ENCODE results near the gene FGFR2.

DNA sequence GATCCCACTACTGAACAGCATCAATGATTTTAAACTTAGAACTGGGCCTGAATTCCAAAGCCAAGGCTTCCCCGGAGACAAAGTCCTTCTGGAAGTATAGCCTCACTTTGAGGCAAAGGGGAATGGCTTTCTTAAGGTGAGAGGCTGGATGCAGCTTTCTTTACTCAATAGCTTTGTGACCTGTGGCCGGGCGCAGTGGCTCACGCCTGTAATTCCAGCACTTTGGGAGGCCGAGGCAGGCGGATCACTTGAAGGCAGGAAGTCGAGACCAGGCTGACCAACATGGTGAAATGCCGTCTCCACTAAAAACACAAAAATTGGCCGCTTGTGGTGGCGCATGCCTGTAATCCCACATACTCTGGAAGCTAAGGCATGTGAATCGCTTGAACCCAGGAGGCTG, 3.2 kb upstream of the FGFR2 start:
- TF ChIP-seq, protein P1, sequence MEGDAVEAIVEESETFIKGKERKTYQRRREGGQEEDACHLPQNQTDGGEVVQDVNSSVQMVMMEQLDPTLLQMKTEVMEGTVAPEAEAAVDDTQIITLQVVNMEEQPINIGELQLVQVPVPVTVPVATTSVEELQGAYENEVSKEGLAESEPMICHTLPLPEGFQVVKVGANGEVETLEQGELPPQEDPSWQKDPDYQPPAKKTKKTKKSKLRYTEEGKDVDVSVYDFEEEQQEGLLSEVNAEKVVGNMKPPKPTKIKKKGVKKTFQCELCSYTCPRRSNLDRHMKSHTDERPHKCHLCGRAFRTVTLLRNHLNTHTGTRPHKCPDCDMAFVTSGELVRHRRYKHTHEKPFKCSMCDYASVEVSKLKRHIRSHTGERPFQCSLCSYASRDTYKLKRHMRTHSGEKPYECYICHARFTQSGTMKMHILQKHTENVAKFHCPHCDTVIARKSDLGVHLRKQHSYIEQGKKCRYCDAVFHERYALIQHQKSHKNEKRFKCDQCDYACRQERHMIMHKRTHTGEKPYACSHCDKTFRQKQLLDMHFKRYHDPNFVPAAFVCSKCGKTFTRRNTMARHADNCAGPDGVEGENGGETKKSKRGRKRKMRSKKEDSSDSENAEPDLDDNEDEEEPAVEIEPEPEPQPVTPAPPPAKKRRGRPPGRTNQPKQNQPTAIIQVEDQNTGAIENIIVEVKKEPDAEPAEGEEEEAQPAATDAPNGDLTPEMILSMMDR (IDR thresholded peaks at IDR 0.05): no peak
- no peak for TF ChIP-seq POLR2AphosphoS5 (IDR thresholded peaks at IDR 0.05; ENCODE audit: low read depth, low read length)

Data from Panc1 (cell line).